Stimulated activated CD4-positive, alpha-beta T cell treated with anti-CD3 and anti-CD28 coated beads, Interleukin-4, amount 100 ng/mL, for 48 hours (primary cell): ENCODE results near the gene MCF2L.

Experiments used
- DNase-seq, 2 donors: peaks; one replicate each; pipeline ENCODE4 v3.0.0-alpha.2; 2020; ENCODE audit warnings: low read depth in 2 of 2

The MCF2L gene

GRCh38 chr13:112943309-112944125, 25.5 kb upstream of the MCF2L start:
- DNase-seq = peak; percentile 7 to 12

- DNase-seq = no peak
These were observed 21.2 kb upstream of the MCF2L start for GRCh38 chr13:112947796-112948195.

- no peak for DNase-seq
These were observed 17.2 kb upstream of the MCF2L start for GRCh38 chr13:112951674-112952371.

GRCh38 chr13:112952759-112953551, 16.1 kb upstream of the MCF2L start:
- no peak for DNase-seq

GRCh38 chr13:112953591-112954487, 15.2 kb upstream of the MCF2L start:
- no peak for DNase-seq

- DNase-seq = no peak
These were observed 14.3 kb upstream of the MCF2L start for GRCh38 chr13:112954488-112955270.

- DNase-seq = no peak
These were observed 13.6 kb upstream of the MCF2L start for GRCh38 chr13:112955271-112955937.

- no peak for DNase-seq
These were observed 13.1 kb upstream of the MCF2L start for GRCh38 chr13:112955956-112956355.

GRCh38 chr13:112956571-112957294, 12.3 kb upstream of the MCF2L start:
- no peak for DNase-seq

- DNase-seq = no peak
These were observed 11.7 kb upstream of the MCF2L start for GRCh38 chr13:112957295-112957677.

GRCh38 chr13:112958127-112958989, 10.7 kb upstream of the MCF2L start:
- no peak for DNase-seq

- no peak for DNase-seq
These were observed 9.8 kb upstream of the MCF2L start for GRCh38 chr13:112959206-112959605.

- no peak for DNase-seq
These were observed 9.1 kb upstream of the MCF2L start for GRCh38 chr13:112959701-112960542.

- no peak for DNase-seq
These were observed 8.3 kb upstream of the MCF2L start for GRCh38 chr13:112960706-112961105.

GRCh38 chr13:112961457-112962369, 7.3 kb upstream of the MCF2L start:
- DNase-seq = no peak

GRCh38 chr13:112962396-112962795, 6.6 kb upstream of the MCF2L start:
- DNase-seq = no peak
